ENCODE results near the gene ESYT2.

DNA sequence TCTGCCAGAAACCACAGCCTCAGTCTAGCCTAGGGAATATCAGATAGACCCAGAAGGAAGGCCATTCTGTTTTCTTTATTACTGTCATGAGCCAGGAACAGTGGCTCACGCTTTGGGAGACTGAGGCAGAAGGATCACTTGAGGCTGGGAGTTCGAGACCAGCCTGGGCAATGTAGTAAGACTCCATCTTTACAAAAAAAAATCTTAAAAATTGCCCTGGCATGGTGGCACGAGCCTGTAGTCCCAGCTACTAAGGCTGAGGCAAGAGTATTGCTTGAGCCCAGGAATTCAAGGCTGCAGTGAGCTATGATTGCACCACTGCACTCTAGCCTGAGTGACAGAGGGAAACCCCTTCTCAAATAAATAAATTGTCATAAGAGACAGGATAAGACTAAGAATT, 3.7 kb upstream of the ESYT2 start:
- TF ChIP-seq, protein P1, sequence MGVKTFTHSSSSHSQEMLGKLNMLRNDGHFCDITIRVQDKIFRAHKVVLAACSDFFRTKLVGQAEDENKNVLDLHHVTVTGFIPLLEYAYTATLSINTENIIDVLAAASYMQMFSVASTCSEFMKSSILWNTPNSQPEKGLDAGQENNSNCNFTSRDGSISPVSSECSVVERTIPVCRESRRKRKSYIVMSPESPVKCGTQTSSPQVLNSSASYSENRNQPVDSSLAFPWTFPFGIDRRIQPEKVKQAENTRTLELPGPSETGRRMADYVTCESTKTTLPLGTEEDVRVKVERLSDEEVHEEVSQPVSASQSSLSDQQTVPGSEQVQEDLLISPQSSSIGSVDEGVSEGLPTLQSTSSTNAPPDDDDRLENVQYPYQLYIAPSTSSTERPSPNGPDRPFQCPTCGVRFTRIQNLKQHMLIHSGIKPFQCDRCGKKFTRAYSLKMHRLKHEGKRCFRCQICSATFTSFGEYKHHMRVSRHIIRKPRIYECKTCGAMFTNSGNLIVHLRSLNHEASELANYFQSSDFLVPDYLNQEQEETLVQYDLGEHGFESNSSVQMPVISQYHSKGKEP (tag by site-specific recombination; IDR thresholded peaks at IDR 0.05) = no peak
- TF ChIP-seq, protein P2, sequence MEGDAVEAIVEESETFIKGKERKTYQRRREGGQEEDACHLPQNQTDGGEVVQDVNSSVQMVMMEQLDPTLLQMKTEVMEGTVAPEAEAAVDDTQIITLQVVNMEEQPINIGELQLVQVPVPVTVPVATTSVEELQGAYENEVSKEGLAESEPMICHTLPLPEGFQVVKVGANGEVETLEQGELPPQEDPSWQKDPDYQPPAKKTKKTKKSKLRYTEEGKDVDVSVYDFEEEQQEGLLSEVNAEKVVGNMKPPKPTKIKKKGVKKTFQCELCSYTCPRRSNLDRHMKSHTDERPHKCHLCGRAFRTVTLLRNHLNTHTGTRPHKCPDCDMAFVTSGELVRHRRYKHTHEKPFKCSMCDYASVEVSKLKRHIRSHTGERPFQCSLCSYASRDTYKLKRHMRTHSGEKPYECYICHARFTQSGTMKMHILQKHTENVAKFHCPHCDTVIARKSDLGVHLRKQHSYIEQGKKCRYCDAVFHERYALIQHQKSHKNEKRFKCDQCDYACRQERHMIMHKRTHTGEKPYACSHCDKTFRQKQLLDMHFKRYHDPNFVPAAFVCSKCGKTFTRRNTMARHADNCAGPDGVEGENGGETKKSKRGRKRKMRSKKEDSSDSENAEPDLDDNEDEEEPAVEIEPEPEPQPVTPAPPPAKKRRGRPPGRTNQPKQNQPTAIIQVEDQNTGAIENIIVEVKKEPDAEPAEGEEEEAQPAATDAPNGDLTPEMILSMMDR (tag by site-specific recombination; IDR thresholded peaks at IDR 0.05) = no peak
- TF ChIP-seq ZNF274 (IDR thresholded peaks at IDR 0.05; ENCODE audit: low read length) (no peak), ZNF274 (tag by site-specific recombination; IDR thresholded peaks at IDR 0.05; ENCODE audit: borderline replicate concordance) (no peak), SALL2 (tag by site-specific recombination; IDR thresholded peaks at IDR 0.05; ENCODE audit: borderline replicate concordance) (no peak), OSR2 (tag by site-specific recombination; IDR thresholded peaks at IDR 0.05) (no peak), ZNF654 (tag by site-specific recombination; IDR thresholded peaks at IDR 0.05; ENCODE audit: low read depth) (no peak)
